Endothelial cell of umbilical vein (primary cell): ENCODE measurements around the gene LRRC19. TPM values are rescaled to one million over a fixed set of nuclear protein-coding genes. Genes with fewer than 3 reads are reported as not detected.

Source experiments
- BruUV-seq: library from RNA; stranded (reverse); fragments of 400-500 nt; replicated peaks from 2 replicates; lab custom pipeline; 2021; lab: Mats Ljungman, UMichigan
- CTCF ChIA-PET: fragments of 300-600, 350-600 bp; sonication (Branson Sonifier 250); formaldehyde crosslinking; loops from one replicate; lab custom pipeline; 2021; ENCODE audit warnings: antibody characterized with exemption, inconsistent platforms; lab: Charles Lee
- POLR2A ChIA-PET: fragments of 300-600, 350-600 bp; sonication (Branson Sonifier 250); formaldehyde crosslinking; loops from one replicate; lab custom pipeline; 2021; ENCODE audit warnings: antibody characterized with exemption, inconsistent platforms; lab: Charles Lee
- DNase-seq: peaks from one replicate; pipeline ENCODE4 v3.0.0-alpha.2; 2011; ENCODE audit warnings: low read depth, low spot score
- FAIRE-seq: peaks from 2 replicates; lab custom pipeline; 2011; peaks lifted over from hg19 to GRCh38; lab: Jason Lieb, UNC
- H2AFZ ChIP-seq: 2 replicates; pipeline ENCODE4 v1.6.0; 2012; ENCODE audit warnings: low read depth, low read length, control low read depth, inconsistent platforms
- H3K27ac ChIP-seq: 2 replicates; pipeline ENCODE4 v1.5.1; 2011; ENCODE audit warnings: low read depth, mild to moderate bottlenecking, control low read depth, low read length, moderate library complexity; ENCODE audit not compliant: insufficient read depth
- H3K27me3 ChIP-seq, 2 experiments: 2 replicates each; pipeline versions ENCODE4 v1.6.0 to v1.6.1; 2011; ENCODE audit warnings: low read length in 2 of 2, mixed read lengths in 1 of 2; ENCODE audit not compliant: control insufficient read depth in 2 of 2, insufficient read depth in 2 of 2
- H3K36me3 ChIP-seq, 2 experiments: 2 replicates in 1 of 2; 3 replicates in 1 of 2; pipeline ENCODE4 v1.5.1; 2011; ENCODE audit warnings: low read length in 2 of 2, mild to moderate bottlenecking in 1 of 2, moderate library complexity in 1 of 2; ENCODE audit not compliant: control insufficient read depth in 2 of 2, insufficient read depth in 2 of 2; ENCODE audit errors: extremely low read depth in 1 of 2
- H3K4me1 ChIP-seq: 3 replicates; pipeline ENCODE4 v1.5.1; 2011; ENCODE audit warnings: mild to moderate bottlenecking, low read length; ENCODE audit not compliant: control insufficient read depth, insufficient read depth; ENCODE audit errors: extremely low read depth
- H3K4me2 ChIP-seq: 2 replicates; pipeline ENCODE4 v1.6.1; 2011; ENCODE audit warnings: low read length, control low read depth, mixed read lengths; ENCODE audit not compliant: insufficient read depth
- H3K4me3 ChIP-seq, 3 experiments: fragments of 200-600 bp in 1 of 3; sonication (generic), shearing (Covaris generic) in 1 of 3; replicated peaks in 1 of 3; 2 replicates each; pipeline ENCODE4 v1.5.1; 2011 to 2016; ENCODE audit warnings: control low read depth in 3 of 3, low read length in 3 of 3, mild to moderate bottlenecking in 2 of 3, inconsistent platforms in 1 of 3, low read depth in 1 of 3, moderate library complexity in 1 of 3; ENCODE audit not compliant: insufficient read depth in 1 of 3
- H3K79me2 ChIP-seq: 2 replicates; pipeline ENCODE4 v1.6.0; 2012; ENCODE audit warnings: low read length, inconsistent platforms; ENCODE audit not compliant: control insufficient read depth, insufficient read depth
- H3K9ac ChIP-seq: replicated peaks from 2 replicates; pipeline ENCODE3; 2011; ENCODE audit warnings: low read length, control low read depth; ENCODE audit not compliant: insufficient read depth; ENCODE audit errors: extremely low read depth
- H3K9me1 ChIP-seq: replicated peaks from 3 replicates; pipeline ENCODE4 v1.6.0; 2011; ENCODE audit warnings: mild to moderate bottlenecking, low read length; ENCODE audit not compliant: control insufficient read depth, insufficient read depth; ENCODE audit errors: extremely low read depth
- H3K9me3 ChIP-seq: replicated peaks from 2 replicates; pipeline ENCODE4 v1.5.1; 2012; ENCODE audit warnings: low read length, inconsistent platforms; ENCODE audit not compliant: control insufficient read depth, insufficient read depth
- H4K20me1 ChIP-seq: replicated peaks from 2 replicates; pipeline ENCODE3; 2011; ENCODE audit warnings: mild to moderate bottlenecking, low read length; ENCODE audit not compliant: control insufficient read depth, insufficient read depth; ENCODE audit errors: extremely low read depth
- EZH2 ChIP-seq: IDR thresholded peaks from 2 replicates; pipeline ENCODE4 v1.6.1; 2012; ENCODE audit warnings: borderline replicate concordance, low read depth, mild to moderate bottlenecking, moderate library complexity, low read length, inconsistent platforms; ENCODE audit not compliant: severe bottlenecking
- FOS ChIP-seq: IDR thresholded peaks from 2 replicates; pipeline ENCODE4 v1.6.1; 2011; ENCODE audit warnings: mild to moderate bottlenecking, low read length, moderate library complexity, borderline replicate concordance; ENCODE audit not compliant: insufficient read depth
- GATA2 ChIP-seq: IDR thresholded peaks from 2 replicates; pipeline ENCODE4 v1.7.0; 2011; ENCODE audit warnings: low read depth, mild to moderate bottlenecking, moderate library complexity, mixed read lengths, low read length; ENCODE audit not compliant: insufficient read length, insufficient read depth
- JUN ChIP-seq: IDR thresholded peaks from 2 replicates; pipeline ENCODE4 v1.6.1; 2011; ENCODE audit warnings: borderline replicate concordance, low read depth; ENCODE audit not compliant: insufficient read length, insufficient read depth
- MYC ChIP-seq: IDR thresholded peaks from one replicate; pipeline ENCODE4 v1.6.1; 2011; ENCODE audit warnings: mild to moderate bottlenecking, low read depth, low read length
- POLR2A ChIP-seq: IDR thresholded peaks from 2 replicates; pipeline ENCODE4 v1.6.1; 2012; ENCODE audit warnings: low read depth, mild to moderate bottlenecking, control low read depth, low read length
- POLR2AphosphoS5 ChIP-seq: IDR thresholded peaks from 2 replicates; pipeline ENCODE4 v1.6.1; 2012; ENCODE audit warnings: low read depth, mild to moderate bottlenecking, control low read depth, low read length, moderate library complexity; ENCODE audit not compliant: insufficient read depth
- dilution Hi-C: fragments of 300-500 bp; cut with MboI; formaldehyde crosslinking; loops from one replicate; pipeline ENCODE4 v1.15.0; 2019; ENCODE audit warnings: low sequenced_read_pairs; ENCODE audit not compliant: extremely low pct_ligation_motif_present
- intact Hi-C: fragments of 100-400 bp; cut with micrococcal nuclease; formaldehyde crosslinking; loops from one replicate; pipeline ENCODE4 v1.10.0; 2022
- polyA plus RNA-seq, 4 experiments: library from polyadenylated mRNA; depleted of rRNA in 3 of 4; stranded (reverse) in 3 of 4; unstranded in 1 of 4; fragments of >200 nt; gene quantifications; 2 replicates each; pipeline versions ENCODE4 v1.2.1 to v1.2.3, GENCODE V29; 2011 to 2012; ENCODE audit warnings: missing spikeins in 1 of 4
- total RNA-seq: library from RNA; stranded (reverse); gene quantifications from 2 replicates; pipeline ENCODE4 v1.2.3, GENCODE V29; 2021
- TF ChIP-seq, protein P1 (sequence below): IDR thresholded peaks from 2 replicates; pipeline ENCODE4 v1.6.1; 2011; ENCODE audit not compliant: insufficient read depth, insufficient read length
- TF ChIP-seq, protein P2 (sequence below), 2 donors: IDR thresholded peaks; 1 replicate in 1 of 2; 2 replicates in 1 of 2; pipeline ENCODE4 v1.5.1; 2011; ENCODE audit warnings: low read length in 2 of 2, mild to moderate bottlenecking in 2 of 2, moderate library complexity in 2 of 2, control low read depth in 1 of 2, inconsistent platforms in 1 of 2, low read depth in 1 of 2; ENCODE audit not compliant: insufficient read depth in 1 of 2; ENCODE audit errors: extremely low read depth in 1 of 2

LRRC19 gene
- total and polyA plus RNA-seq, 2 donors (not counting 3 experiments of a cell fraction or from before 2014, with no cell fraction given): not detected

DNA sequence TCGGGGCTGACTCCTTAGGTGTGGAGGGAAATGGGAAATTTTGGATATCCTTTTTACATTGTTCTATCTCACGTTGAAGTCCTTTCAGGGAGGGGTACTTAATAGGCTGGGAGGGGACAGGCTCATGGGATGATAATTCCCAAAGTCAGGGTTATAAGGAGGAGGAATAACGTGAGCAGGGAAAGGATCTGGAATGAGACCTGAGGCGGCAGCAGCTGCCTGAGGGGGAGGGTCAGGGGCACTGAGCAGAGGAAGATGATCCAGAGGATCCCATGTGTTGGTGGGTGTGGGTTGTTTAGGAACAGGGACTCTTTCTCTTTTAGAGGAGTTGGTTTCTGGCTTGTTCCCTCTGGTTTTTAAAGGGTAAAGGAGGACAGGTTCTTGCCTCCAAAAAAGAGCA is 30.5 kb downstream of the LRRC19 start:
- Histone ChIP-seq H3K4me3 (no peak overlapping the region), H3K27ac (no peak overlapping the region), H3K36me3 (no peaks in the 10 kb centered on the region), H3K79me2 (no peaks in the 10 kb centered on the region), H3K27me3 (no peaks in the 10 kb centered on the region), H3K9ac (no peak overlapping the region), H3K9me3 (no peaks in the 10 kb centered on the region), H4K20me1 (no peaks in the 10 kb centered on the region), H3K4me1 (no peaks in the 10 kb centered on the region), H3K4me2 (no peak overlapping the region), H3K9me1 (no peaks in the 10 kb centered on the region), H2AFZ (no peak overlapping the region)
- dilution Hi-C loops (no loop called here), intact Hi-C loops (loop anchor here (1.0 kb wide), 1 partner anchor 231 kb away; no protein-coding TSS in a partner anchor)
- ChIA-PET CTCF (interaction anchor here (1.3 kb wide), 1 partner anchor 229 kb away, joined by 7 read pairs; no protein-coding TSS in a partner anchor), POLR2A (no interaction called here)
- FAIRE-seq (no peak), DNase-seq (no peak)
- TF ChIP-seq MYC (no peak), POLR2A (no peak)
- no TSS peak for BruUV-seq

DNA sequence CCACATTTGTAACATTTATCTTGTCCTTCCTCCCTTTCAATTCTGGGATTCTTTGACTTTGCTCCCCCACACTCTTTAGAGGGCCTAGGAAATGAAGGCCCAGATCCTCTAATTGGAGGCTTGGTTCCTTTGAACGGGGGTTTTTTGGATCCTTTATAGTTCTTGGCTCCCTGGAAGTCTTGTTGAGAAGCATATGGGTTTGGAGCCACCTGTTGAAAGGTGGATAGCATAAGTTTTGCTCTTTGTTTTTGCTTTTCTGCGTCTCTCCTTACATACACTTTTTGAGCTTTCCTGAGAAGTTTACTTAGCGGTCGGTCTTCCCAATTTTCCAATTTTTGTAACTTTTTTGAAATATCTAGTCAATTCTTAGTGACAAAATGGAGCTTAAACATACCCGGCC is 31.5 kb downstream of the LRRC19 start:
- H3K4me2 ChIP-seq: no peak overlapping the region
- no TSS peak for BruUV-seq
- no peak overlapping the region for H3K27ac ChIP-seq
- H3K4me1 ChIP-seq: no peaks in the 10 kb centered on the region
- TF ChIP-seq, protein P1, sequence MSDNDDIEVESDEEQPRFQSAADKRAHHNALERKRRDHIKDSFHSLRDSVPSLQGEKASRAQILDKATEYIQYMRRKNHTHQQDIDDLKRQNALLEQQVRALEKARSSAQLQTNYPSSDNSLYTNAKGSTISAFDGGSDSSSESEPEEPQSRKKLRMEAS: no peak
- TF ChIP-seq, protein P2, sequence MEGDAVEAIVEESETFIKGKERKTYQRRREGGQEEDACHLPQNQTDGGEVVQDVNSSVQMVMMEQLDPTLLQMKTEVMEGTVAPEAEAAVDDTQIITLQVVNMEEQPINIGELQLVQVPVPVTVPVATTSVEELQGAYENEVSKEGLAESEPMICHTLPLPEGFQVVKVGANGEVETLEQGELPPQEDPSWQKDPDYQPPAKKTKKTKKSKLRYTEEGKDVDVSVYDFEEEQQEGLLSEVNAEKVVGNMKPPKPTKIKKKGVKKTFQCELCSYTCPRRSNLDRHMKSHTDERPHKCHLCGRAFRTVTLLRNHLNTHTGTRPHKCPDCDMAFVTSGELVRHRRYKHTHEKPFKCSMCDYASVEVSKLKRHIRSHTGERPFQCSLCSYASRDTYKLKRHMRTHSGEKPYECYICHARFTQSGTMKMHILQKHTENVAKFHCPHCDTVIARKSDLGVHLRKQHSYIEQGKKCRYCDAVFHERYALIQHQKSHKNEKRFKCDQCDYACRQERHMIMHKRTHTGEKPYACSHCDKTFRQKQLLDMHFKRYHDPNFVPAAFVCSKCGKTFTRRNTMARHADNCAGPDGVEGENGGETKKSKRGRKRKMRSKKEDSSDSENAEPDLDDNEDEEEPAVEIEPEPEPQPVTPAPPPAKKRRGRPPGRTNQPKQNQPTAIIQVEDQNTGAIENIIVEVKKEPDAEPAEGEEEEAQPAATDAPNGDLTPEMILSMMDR (IDR thresholded peaks at IDR 0.05; ENCODE audit: extremely low read depth in 1 of 2, insufficient read depth in 1 of 2, low read depth in 1 of 2, low read length in 2 of 2): no peak
- no peak for TF ChIP-seq GATA2
- TF ChIP-seq POLR2A: no peak
- no peak for TF ChIP-seq MYC
- TF ChIP-seq FOS: no peak
- TF ChIP-seq POLR2AphosphoS5: no peak
- no peak for TF ChIP-seq JUN
- TF ChIP-seq EZH2: no peak
- no peak overlapping the region for H3K4me3 ChIP-seq
- intact Hi-C loops (no loop called here), dilution Hi-C loops (no loop called here)
- FAIRE-seq (no peak), DNase-seq (no peak)
- H3K27me3 ChIP-seq: no peaks in the 10 kb centered on the region
- H3K79me2 ChIP-seq: no peaks in the 10 kb centered on the region
- no peaks in the 10 kb centered on the region for H3K9me1 ChIP-seq
- POLR2A ChIA-PET: no interaction called here
- no peak overlapping the region for H3K9ac ChIP-seq
- H3K9me3 ChIP-seq: no peaks in the 10 kb centered on the region
- CTCF ChIA-PET: no interaction called here
- H3K36me3 ChIP-seq: no peaks in the 10 kb centered on the region
- H4K20me1 ChIP-seq: no peaks in the 10 kb centered on the region
- no peak overlapping the region for H2AFZ ChIP-seq
